ENCODE measurements around the gene SEMA4F.

DNA sequence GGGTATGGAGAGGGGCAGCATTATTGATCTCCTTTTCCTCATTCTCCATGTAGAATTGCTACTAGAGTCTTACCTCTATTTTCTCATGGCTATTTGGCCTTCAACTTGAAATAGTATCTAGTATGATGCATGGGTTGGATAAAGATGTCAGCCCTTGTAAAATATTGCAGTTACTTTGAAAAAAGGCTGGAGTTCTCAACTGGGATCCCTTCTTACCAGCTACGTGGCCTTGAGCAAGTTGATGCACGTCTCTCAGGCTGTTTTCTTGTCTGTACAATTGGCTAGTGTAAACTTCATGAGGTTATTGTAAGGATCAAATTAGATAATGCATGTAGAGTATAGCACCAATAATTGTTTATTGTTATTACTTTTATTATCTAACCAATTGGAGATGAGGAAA is 50.2 kb downstream of the SEMA4F start:
- TF ChIP-seq, protein P1, sequence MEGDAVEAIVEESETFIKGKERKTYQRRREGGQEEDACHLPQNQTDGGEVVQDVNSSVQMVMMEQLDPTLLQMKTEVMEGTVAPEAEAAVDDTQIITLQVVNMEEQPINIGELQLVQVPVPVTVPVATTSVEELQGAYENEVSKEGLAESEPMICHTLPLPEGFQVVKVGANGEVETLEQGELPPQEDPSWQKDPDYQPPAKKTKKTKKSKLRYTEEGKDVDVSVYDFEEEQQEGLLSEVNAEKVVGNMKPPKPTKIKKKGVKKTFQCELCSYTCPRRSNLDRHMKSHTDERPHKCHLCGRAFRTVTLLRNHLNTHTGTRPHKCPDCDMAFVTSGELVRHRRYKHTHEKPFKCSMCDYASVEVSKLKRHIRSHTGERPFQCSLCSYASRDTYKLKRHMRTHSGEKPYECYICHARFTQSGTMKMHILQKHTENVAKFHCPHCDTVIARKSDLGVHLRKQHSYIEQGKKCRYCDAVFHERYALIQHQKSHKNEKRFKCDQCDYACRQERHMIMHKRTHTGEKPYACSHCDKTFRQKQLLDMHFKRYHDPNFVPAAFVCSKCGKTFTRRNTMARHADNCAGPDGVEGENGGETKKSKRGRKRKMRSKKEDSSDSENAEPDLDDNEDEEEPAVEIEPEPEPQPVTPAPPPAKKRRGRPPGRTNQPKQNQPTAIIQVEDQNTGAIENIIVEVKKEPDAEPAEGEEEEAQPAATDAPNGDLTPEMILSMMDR (IDR thresholded peaks at IDR 0.05; ENCODE audit: low read depth, low read length) = no peak
- TF ChIP-seq EZH2phosphoT487 (IDR thresholded peaks at IDR 0.05; ENCODE audit: low read depth) = no peak

Data from OCI-LY3 (cell line).